ENCODE data around the gene UBA7. TPM values are rescaled to one million over a fixed set of nuclear protein-coding genes. Genes with fewer than 3 reads are reported as not detected.
A peak's percentile ranks its signal among the peaks of the same experiment; 100 is the strongest.

UBA7 gene
- total and polyA plus RNA-seq, 2 donors from 2014 or later, result 29.8 to 102 TPM

GRCh38 chr3:49802719-49803464, 10.9 kb downstream of the UBA7 start, which contains the start of gene INKA1:
TSS of gene INKA1 (plus strand) at chr3:49803261. CDS start at chr3:49803393, 132 bp downstream.
- Histone ChIP-seq H3K4me3 (ENCODE audit: low read length in 3 of 3) (peak within 1 kb of the TSS; percentile 59 to 91 (median 86)), H3K27me3 (ENCODE audit: control insufficient read depth, insufficient read depth, low read length) (no peaks in the 10 kb centered on the region), H3K27ac (ENCODE audit: low read depth in 2 of 2, low read length in 2 of 2) (peak within 1 kb of the TSS; percentile 87 to 93), H3K9me3 (ENCODE audit: control insufficient read depth in 2 of 3, insufficient read depth in 1 of 3, low read length in 3 of 3) (no peaks in the 10 kb centered on the region), H3K9ac (ENCODE audit: low read length in 3 of 3) (peak within 1 kb of the TSS; percentile 35 to 68 (median 40)), H3K36me3 (ENCODE audit: control insufficient read depth in 2 of 3, insufficient read depth in 3 of 3, low read length in 3 of 3) (no peaks in the 10 kb centered on the region), H3K4me1 (ENCODE audit: control insufficient read depth in 2 of 3, insufficient read depth in 2 of 3, low read depth in 1 of 3, low read length in 3 of 3) (peaks cover 1 to 41% (median 4%) of the 10 kb centered on the region in 3 donors)
- peak; percentile 96 for TF ChIP-seq CTCF (IDR thresholded peaks at IDR 0.05; ENCODE audit: borderline replicate concordance, extremely low read depth, insufficient read depth)
- no peak for FAIRE-seq
- peak; percentile 88 to 96 (median 93) for DNase-seq
- intact Hi-C loops (cut with DNase I), result no loop called here

- Histone ChIP-seq H3K27ac (ENCODE audit: low read depth in 2 of 2, low read length in 2 of 2) (no peak overlapping the region), H3K27me3 (ENCODE audit: control insufficient read depth, insufficient read depth, low read length) (no peaks in the 10 kb centered on the region), H3K9me3 (ENCODE audit: control insufficient read depth in 2 of 3, insufficient read depth in 1 of 3, low read length in 3 of 3) (no peaks in the 10 kb centered on the region), H3K9ac (ENCODE audit: low read length in 3 of 3) (no peak overlapping the region), H3K4me1 (ENCODE audit: control insufficient read depth in 2 of 3, insufficient read depth in 2 of 3, low read depth in 1 of 3, low read length in 3 of 3) (peaks cover 0 to 26% (median 0%) of the 10 kb centered on the region in 3 donors), H3K36me3 (ENCODE audit: control insufficient read depth in 2 of 3, insufficient read depth in 3 of 3, low read length in 3 of 3) (no peaks in the 10 kb centered on the region), H3K4me3 (ENCODE audit: low read length in 3 of 3) (no peak overlapping the region)
- DNase-seq (no peak), FAIRE-seq (no peak)
- no peak for TF ChIP-seq CTCF (IDR thresholded peaks at IDR 0.05; ENCODE audit: borderline replicate concordance, extremely low read depth, insufficient read depth)
- intact Hi-C loops (cut with DNase I), result no loop called here
These were observed 12.6 kb downstream of the UBA7 start for GRCh38 chr3:49801160-49801559.

DNA sequence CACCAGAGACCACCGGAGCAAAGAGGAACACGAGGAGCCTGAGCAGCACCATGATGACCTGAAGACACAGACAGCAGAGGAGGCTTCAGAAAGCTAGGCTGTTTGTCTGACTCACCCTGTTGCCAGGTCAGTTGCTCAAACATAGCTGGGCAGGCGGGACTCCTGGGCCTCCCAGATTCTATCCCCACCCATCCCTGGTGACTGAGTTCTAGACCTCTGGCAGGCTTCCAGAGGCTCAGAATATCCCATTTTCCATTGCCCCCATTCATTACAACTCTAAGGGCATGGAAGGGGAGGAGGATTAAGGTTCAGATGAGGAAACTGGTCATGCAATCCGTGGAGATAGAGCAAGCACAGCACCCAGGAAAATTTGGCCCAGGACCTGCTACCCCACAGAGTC, 14.0 kb downstream of the UBA7 start, which contains the start of gene CDHR4:
TSS of gene CDHR4 (minus strand) at position 113 of the 400 bp plus-strand sequence. CDS start at position 52, 61 bp downstream.
- Histone ChIP-seq H3K27ac (ENCODE audit: low read depth in 2 of 2, low read length in 2 of 2) (no peak within 1 kb of the TSS), H3K4me3 (ENCODE audit: low read length in 3 of 3) (no peak within 1 kb of the TSS), H3K27me3 (ENCODE audit: control insufficient read depth, insufficient read depth, low read length) (no peaks in the 10 kb centered on the region), H3K9me3 (ENCODE audit: control insufficient read depth in 2 of 3, insufficient read depth in 1 of 3, low read length in 3 of 3) (no peaks in the 10 kb centered on the region), H3K9ac (ENCODE audit: low read length in 3 of 3) (no peak within 1 kb of the TSS), H3K4me1 (ENCODE audit: control insufficient read depth in 2 of 3, insufficient read depth in 2 of 3, low read depth in 1 of 3, low read length in 3 of 3) (peaks cover 0 to 14% (median 0%) of the 10 kb centered on the region in 3 donors), H3K36me3 (ENCODE audit: control insufficient read depth in 2 of 3, insufficient read depth in 3 of 3, low read length in 3 of 3) (no peaks in the 10 kb centered on the region)
- no peak for FAIRE-seq
- intact Hi-C loops (cut with DNase I), result no loop called here
- DNase-seq, result no peak
- no peak for TF ChIP-seq CTCF (IDR thresholded peaks at IDR 0.05; ENCODE audit: borderline replicate concordance, extremely low read depth, insufficient read depth)
